MM.1S (cell line): ENCODE results near the gene MEIOC.
A peak's percentile ranks its signal among the peaks of the same experiment; 100 is the strongest.
"Not testable (repeated sequence)": the region's sequence is repeated elsewhere in the genome, so short reads cannot be mapped to it uniquely, and the experiment has no call there.

Experiments used
- DNase-seq: peaks from one replicate; pipeline ENCODE4 v3.0.0-alpha.2; 2015
- H2AFZ ChIP-seq: fragments of 300-600 bp; sonication (generic); 2 replicates; pipeline ENCODE4 v1.6.0; 2016; ENCODE audit warnings: antibody characterized with exemption, low read length
- H3F3A ChIP-seq: fragments of 300-600 bp; sonication (generic); 2 replicates; pipeline ENCODE4 v1.6.1; 2016; ENCODE audit warnings: mild to moderate bottlenecking, antibody characterized with exemption, low read length, moderate library complexity, mixed read lengths; ENCODE audit not compliant: insufficient read depth
- H3K27ac ChIP-seq: fragments of 300-600 bp; sonication (generic); 2 replicates; pipeline ENCODE4 v1.5.1; 2016; ENCODE audit warnings: mild to moderate bottlenecking, low read length
- H3K27me3 ChIP-seq: fragments of 300-600 bp; sonication (generic); replicated peaks from 2 replicates; pipeline ENCODE4 v1.6.0; 2016; ENCODE audit warnings: low read length; ENCODE audit not compliant: insufficient read depth
- H3K36me3 ChIP-seq: fragments of 300-600 bp; sonication (generic); replicated peaks from 2 replicates; pipeline ENCODE4 v1.6.1; 2016; ENCODE audit warnings: mild to moderate bottlenecking, low read length, mixed read lengths; ENCODE audit not compliant: insufficient read depth
- H3K4me1 ChIP-seq: fragments of 300-600 bp; sonication (generic); 2 replicates; pipeline ENCODE4 v1.6.1; 2016; ENCODE audit warnings: low read length, mixed read lengths
- H3K4me2 ChIP-seq: fragments of 300-600 bp; sonication (generic); 2 replicates; pipeline ENCODE4 v1.6.0; 2016; ENCODE audit warnings: low read depth, low read length
- H3K4me3 ChIP-seq: fragments of 300-600 bp; sonication (generic); 2 replicates; pipeline ENCODE4 v1.5.1; 2016; ENCODE audit warnings: low read length, mixed read lengths
- H3K79me2 ChIP-seq: fragments of 300-600 bp; sonication (generic); 2 replicates; pipeline ENCODE4 v1.6.1; 2016; ENCODE audit warnings: mixed run types, low read length, mixed read lengths
- H3K9ac ChIP-seq: fragments of 300-600 bp; sonication (generic); 2 replicates; pipeline ENCODE4 v1.6.1; 2016; ENCODE audit warnings: low read length, mixed read lengths
- H3K9me2 ChIP-seq: fragments of 300-600 bp; sonication (generic); replicated peaks from 2 replicates; pipeline ENCODE4 v1.6.1; 2016; ENCODE audit warnings: mild to moderate bottlenecking, low read length, mixed read lengths; ENCODE audit not compliant: insufficient read depth
- H3K9me3 ChIP-seq: fragments of 300-600 bp; sonication (generic); replicated peaks from 2 replicates; pipeline ENCODE4 v1.6.1; 2016; ENCODE audit warnings: mild to moderate bottlenecking, low read length, mixed read lengths; ENCODE audit not compliant: insufficient read depth
- H4K20me1 ChIP-seq: fragments of 300-600 bp; sonication (generic); 2 replicates; pipeline ENCODE4 v1.6.1; 2016; ENCODE audit warnings: mild to moderate bottlenecking, low read length, moderate library complexity, mixed read lengths; ENCODE audit not compliant: insufficient read depth
- CTCF ChIP-seq: fragments of 300-600 bp; sonication (generic); IDR thresholded peaks from 2 replicates; pipeline ENCODE4 v1.5.1; 2016; ENCODE audit warnings: antibody characterized with exemption, low read length, mixed read lengths
- EZH2 ChIP-seq: fragments of 300-600 bp; sonication (generic); optimal IDR thresholded peaks from 2 replicates; pipeline ENCODE3; 2017; ENCODE audit warnings: low read depth, mild to moderate bottlenecking, antibody characterized with exemption, low read length, mixed read lengths
- EZH2phosphoT487 ChIP-seq: fragments of 300-600 bp; sonication (generic); IDR thresholded peaks from 2 replicates; pipeline ENCODE4 v1.6.1; 2018; ENCODE audit warnings: antibody characterized with exemption, low read length

Gene MEIOC

DNA sequence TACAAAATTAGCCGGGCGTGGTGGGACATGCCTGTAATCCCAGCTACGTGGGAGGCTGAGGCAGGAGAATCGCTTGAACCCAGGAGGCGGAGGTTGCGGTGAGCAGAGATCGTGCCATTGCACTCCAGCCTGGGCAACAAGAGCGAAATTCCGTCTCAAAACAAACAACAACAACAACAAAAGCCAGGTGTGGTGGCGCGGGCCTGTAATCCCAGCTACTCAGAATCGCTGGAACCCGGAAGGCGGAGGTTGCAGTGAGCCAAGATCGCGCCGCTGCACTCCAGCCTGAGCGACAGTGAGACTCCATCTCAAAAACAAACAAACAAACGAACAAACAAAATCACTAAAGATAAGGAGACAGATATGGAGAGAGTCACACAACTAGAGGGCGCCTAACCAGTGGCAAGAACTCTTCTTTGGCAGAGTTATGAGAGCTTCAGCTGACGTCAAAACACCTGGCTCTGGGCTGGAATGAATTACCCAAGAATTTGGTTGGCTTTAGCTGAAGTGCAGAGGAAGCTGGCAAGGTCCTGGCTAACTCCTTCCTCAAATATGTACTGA, 34.6 kb downstream of the MEIOC start:
- H3K9me2 ChIP-seq, H3K4me3 ChIP-seq, H3K27ac ChIP-seq, H3K4me2 ChIP-seq, H3K27me3 ChIP-seq, H4K20me1 ChIP-seq, H3K36me3 ChIP-seq, H3K9me3 ChIP-seq, H3K9ac ChIP-seq, H3F3A ChIP-seq, H2AFZ ChIP-seq: not testable (repeated sequence)
- peak; percentile 39 for DNase-seq
- TF ChIP-seq CTCF, result peak; percentile 45
- Histone ChIP-seq H3K79me2 (peaks cover 27% of the 10 kb centered on the region), H3K4me1 (peaks cover 12% of the 10 kb centered on the region)

- H3K9me2 ChIP-seq, result no peaks in the 10 kb centered on the region
- H2AFZ ChIP-seq, result no peak overlapping the region
- H3K4me2 ChIP-seq, result no peak overlapping the region
- H3K27me3 ChIP-seq, result no peaks in the 10 kb centered on the region
- no peaks in the 10 kb centered on the region for H3K9me3 ChIP-seq
- H3K36me3 ChIP-seq, result no peaks in the 10 kb centered on the region
- DNase-seq, result no peak
- H3K9ac ChIP-seq, result no peak overlapping the region
- no peak overlapping the region for H3K4me3 ChIP-seq
- H3K79me2 ChIP-seq, result peaks cover 10% of the 10 kb centered on the region
- peaks cover 8% of the 10 kb centered on the region; the same call in 1 of the 2 replicates for H3F3A ChIP-seq
- no peak for TF ChIP-seq EZH2
- no peak for TF ChIP-seq CTCF
- TF ChIP-seq EZH2phosphoT487, result no peak
- no peak overlapping the region for H3K27ac ChIP-seq
- H3K4me1 ChIP-seq, result peaks cover 8% of the 10 kb centered on the region
- no peaks in the 10 kb centered on the region for H4K20me1 ChIP-seq
Measured at GRCh38 chr17:44693609-44694008, 37.3 kb downstream of the MEIOC start.

- not testable (repeated sequence) for H3K79me2 ChIP-seq, H2AFZ ChIP-seq, H3K9me2 ChIP-seq, H3K27ac ChIP-seq, H3K36me3 ChIP-seq, H3F3A ChIP-seq, H3K4me1 ChIP-seq, H3K4me3 ChIP-seq, H3K27me3 ChIP-seq, H3K9ac ChIP-seq, H3K4me2 ChIP-seq, H3K9me3 ChIP-seq, DNase-seq, H4K20me1 ChIP-seq
Measured at GRCh38 chr17:44700288-44700687, 44.0 kb downstream of the MEIOC start.

DNA sequence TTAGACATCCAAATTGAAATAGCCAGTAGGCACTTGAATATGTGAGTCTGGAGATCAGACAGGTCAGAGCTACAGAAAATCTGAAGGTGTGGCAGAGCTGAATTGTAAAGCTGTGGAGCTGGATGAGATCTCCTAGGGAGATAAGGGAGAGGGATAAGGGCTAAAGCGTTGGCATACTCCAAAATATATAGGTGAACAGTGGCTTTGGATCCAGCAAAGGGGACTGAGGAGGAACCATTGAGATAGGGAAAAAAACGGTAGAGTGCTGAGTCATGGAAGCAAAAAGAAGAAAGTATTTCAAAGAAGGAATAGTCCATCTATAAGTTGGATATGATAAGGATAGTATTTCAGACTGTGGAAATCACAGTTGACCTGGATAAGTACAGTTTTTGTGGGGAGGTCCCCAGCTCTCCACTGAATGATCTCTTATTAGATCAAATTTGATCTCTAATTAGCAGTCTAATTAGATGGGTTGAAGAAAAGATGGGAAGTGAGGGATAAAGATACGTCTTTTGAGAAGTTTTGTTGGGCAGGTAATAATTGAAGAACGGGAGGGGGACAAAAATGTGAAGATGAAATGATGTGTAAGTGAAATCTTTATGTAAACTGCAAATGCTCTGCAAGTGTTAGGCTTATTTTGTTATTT, 51.6 kb downstream of the MEIOC start:
- no peaks in the 10 kb centered on the region for H3K27me3 ChIP-seq
- TF ChIP-seq CTCF (no peak), EZH2 (no peak), EZH2phosphoT487 (no peak)
- peak overlapping the region; percentile 88 for H3K4me2 ChIP-seq
- H4K20me1 ChIP-seq, result no peaks in the 10 kb centered on the region
- peak overlapping the region; percentile 12; the same call in 1 of the 2 replicates for H3K27ac ChIP-seq
- H3K4me1 ChIP-seq, result peaks cover 9% of the 10 kb centered on the region
- H2AFZ ChIP-seq, result peak overlapping the region; percentile 98
- H3K36me3 ChIP-seq, result no peaks in the 10 kb centered on the region
- DNase-seq, result no peak
- H3K9me2 ChIP-seq, result no peaks in the 10 kb centered on the region
- peak overlapping the region; percentile 63 for H3K9ac ChIP-seq
- no peaks in the 10 kb centered on the region for H3F3A ChIP-seq
- no peaks in the 10 kb centered on the region for H3K9me3 ChIP-seq
- peaks cover 13% of the 10 kb centered on the region for H3K79me2 ChIP-seq
- H3K4me3 ChIP-seq, result peak overlapping the region; percentile 93
